Small intestine (tissue), 7 donors: ENCODE results near the gene BTBD16. TPM values are rescaled to one million over a fixed set of nuclear protein-coding genes. Genes with fewer than 3 reads are reported as not detected.

Experiments used
- DNase-seq, 2 donors: peaks; one replicate each; pipeline versions ENCODE4 v3.0.0 to v3.0.0-alpha.2; 2013
- FAIRE-seq: peaks from 2 replicates; lab custom pipeline; 2012; peaks lifted over from hg19 to GRCh38; lab: Jason Lieb, UNC
- H3K27ac ChIP-seq, 3 donors: one replicate each; pipeline ENCODE4 v1.5.1; 2013; ENCODE audit warnings: low read length in 2 of 3, mild to moderate bottlenecking in 2 of 3, control low read depth in 1 of 3, inconsistent platforms in 1 of 3, low read depth in 1 of 3, moderate library complexity in 1 of 3
- H3K27me3 ChIP-seq, 3 donors: one replicate each; pipeline ENCODE4 v1.6.1; 2013; ENCODE audit warnings: low read length in 3 of 3, inconsistent platforms in 1 of 3; ENCODE audit not compliant: control insufficient read depth in 3 of 3, insufficient read depth in 3 of 3
- H3K36me3 ChIP-seq, 3 donors: one replicate each; pipeline ENCODE4 v1.6.1; 2013; ENCODE audit warnings: low read length in 3 of 3, inconsistent platforms in 1 of 3, low read depth in 1 of 3, mild to moderate bottlenecking in 1 of 3, moderate library complexity in 1 of 3; ENCODE audit not compliant: control insufficient read depth in 3 of 3, insufficient read depth in 2 of 3
- H3K4me1 ChIP-seq, 3 donors: one replicate each; pipeline ENCODE4 v1.6.1; 2013; ENCODE audit warnings: low read length in 2 of 3, inconsistent platforms in 1 of 3, low read depth in 1 of 3, mild to moderate bottlenecking in 1 of 3, moderate library complexity in 1 of 3; ENCODE audit not compliant: control insufficient read depth in 3 of 3, insufficient read depth in 2 of 3
- H3K4me3 ChIP-seq, 3 donors: one replicate each; pipeline ENCODE4 v1.5.1; 2013; ENCODE audit warnings: low read length in 3 of 3, control low read depth in 1 of 3, inconsistent platforms in 1 of 3, low read depth in 1 of 3, mild to moderate bottlenecking in 1 of 3, moderate library complexity in 1 of 3
- H3K9me3 ChIP-seq, 2 donors: one replicate each; pipeline ENCODE4 v1.6.1; 2013; ENCODE audit warnings: low read depth in 1 of 2, low read length in 1 of 2; ENCODE audit not compliant: control insufficient read depth in 2 of 2, insufficient read depth in 1 of 2
- WGBS, 3 donors: extraction: QIAGEN DNeasy Blood & Tissue Kit; methylation state at CpG; one replicate each; pipeline ENCODE4 v1.1.7; 2013; 5-methylcytosine and 5-hydroxymethylcytosine counted together
- polyA plus RNA-seq, 4 donors: library from polyadenylated mRNA; stranded (reverse) in 3 of 4; unstranded in 1 of 4; fragments of 200-250 nt in 3 of 4; fragments of 120-200 nt in 1 of 4; gene quantifications; one replicate each; pipeline versions ENCODE4 v1.2.1 to v1.2.3, GENCODE V29; 2013
- donor health status: healthy with polysubstance abuse.
- donor health status: control.
- donor health status: control.
- donor health status: Bipolar disorder and iron deficiency.
- donor health status: healthy.

Gene BTBD16
- polyA plus RNA-seq, 4 donors: 0.18 to 0.92 TPM; not detected in 2

- no peak overlapping the region for H3K27ac ChIP-seq
- WGBS, 3 donors: 80 to 84% (median 81%) methylated on average over 11 of the region's 11 CpGs
- H3K36me3 ChIP-seq: no peaks in the 10 kb centered on the region
- peaks cover 0 to 17% (median 7%) of the 10 kb centered on the region in 3 donors for H3K4me1 ChIP-seq
- DNase-seq (no peak), FAIRE-seq (no peak)
- no peaks in the 10 kb centered on the region for H3K9me3 ChIP-seq
- no peak overlapping the region for H3K4me3 ChIP-seq
- H3K27me3 ChIP-seq: no peaks in the 10 kb centered on the region
These were observed 70.2 kb downstream of the BTBD16 start for GRCh38 chr10:122341141-122341810.

GRCh38 chr10:122342293-122343134 lies 71.4 kb downstream of the BTBD16 start:
- peaks cover 0 to 3% of the 10 kb centered on the region in 2 donors for H3K9me3 ChIP-seq
- no peak for FAIRE-seq
- no peak overlapping the region for H3K27ac ChIP-seq
- no peaks in the 10 kb centered on the region for H3K27me3 ChIP-seq
- H3K4me1 ChIP-seq: peaks cover 0 to 25% (median 9%) of the 10 kb centered on the region in 3 donors
- no peak overlapping the region for H3K4me3 ChIP-seq
- WGBS, 3 donors: 53 to 60% (median 56%) methylated on average over 8 of the region's 8 CpGs
- peak; percentile 51 to 62 for DNase-seq
- no peaks in the 10 kb centered on the region for H3K36me3 ChIP-seq

GRCh38 chr10:122343135-122343800 lies 72.2 kb downstream of the BTBD16 start:
- no peak for FAIRE-seq
- Histone ChIP-seq H3K4me3 (no peak overlapping the region), H3K36me3 (no peaks in the 10 kb centered on the region), H3K27me3 (no peaks in the 10 kb centered on the region), H3K4me1 (peaks cover 3 to 33% (median 9%) of the 10 kb centered on the region in 3 donors), H3K27ac (no peak overlapping the region), H3K9me3 (peaks cover 0 to 3% of the 10 kb centered on the region in 2 donors)
- 89 to 91% (median 90%) methylated on average over 11 of the region's 11 CpGs for WGBS, 3 donors
- DNase-seq: no peak

- 93 to 97% (median 95%) methylated on average over 8 of the region's 8 CpGs for WGBS, 3 donors
- Histone ChIP-seq H3K27me3 (no peaks in the 10 kb centered on the region), H3K36me3 (no peaks in the 10 kb centered on the region), H3K27ac (no peak overlapping the region), H3K4me3 (no peak overlapping the region), H3K4me1 (peaks cover 5 to 39% (median 9%) of the 10 kb centered on the region in 3 donors), H3K9me3 (peaks cover 0 to 3% of the 10 kb centered on the region in 2 donors)
- DNase-seq (no peak), FAIRE-seq (no peak)
These were observed 72.8 kb downstream of the BTBD16 start for GRCh38 chr10:122343936-122344335.

GRCh38 chr10:122344741-122345258 lies 73.7 kb downstream of the BTBD16 start:
- DNase-seq: peak; percentile 89 to 95
- peaks cover 5 to 43% (median 15%) of the 10 kb centered on the region in 3 donors for H3K4me1 ChIP-seq
- peaks cover 0 to 9% of the 10 kb centered on the region in 2 donors for H3K9me3 ChIP-seq
- FAIRE-seq: peak; percentile 53
- WGBS, 3 donors: 51 to 72% (median 57%) methylated on average over 9 of the region's 9 CpGs
- H3K27me3 ChIP-seq: no peaks in the 10 kb centered on the region
- H3K27ac ChIP-seq: peak overlapping the region in 2 of 3 donors; percentile 75 to 80
- H3K4me3 ChIP-seq: no peak overlapping the region
- no peaks in the 10 kb centered on the region for H3K36me3 ChIP-seq

GRCh38 chr10:122346326-122346950 lies 75.3 kb downstream of the BTBD16 start:
- Histone ChIP-seq H3K27me3 (no peaks in the 10 kb centered on the region), H3K36me3 (no peaks in the 10 kb centered on the region), H3K4me3 (no peak overlapping the region), H3K27ac (peak overlapping the region in 1 of 3 donors; percentile 60), H3K9me3 (peaks cover 0 to 11% of the 10 kb centered on the region in 2 donors), H3K4me1 (peaks cover 5 to 58% (median 22%) of the 10 kb centered on the region in 3 donors)
- no peak for FAIRE-seq
- WGBS, 3 donors: 60 to 85% (median 78%) methylated on average over 4 of the region's 4 CpGs
- no peak for DNase-seq

GRCh38 chr10:122347170-122347841 lies 76.2 kb downstream of the BTBD16 start:
- Histone ChIP-seq H3K36me3 (no peaks in the 10 kb centered on the region), H3K9me3 (peaks cover 0 to 11% of the 10 kb centered on the region in 2 donors), H3K4me1 (peaks cover 5 to 60% (median 22%) of the 10 kb centered on the region in 3 donors), H3K27me3 (no peaks in the 10 kb centered on the region), H3K27ac (peak overlapping the region in 2 of 3 donors; percentile 34 to 94), H3K4me3 (no peak overlapping the region)
- 68 to 75% (median 72%) methylated on average over 8 of the region's 8 CpGs for WGBS, 3 donors
- DNase-seq: peak in 1 of 2 donors; percentile 68
- no peak for FAIRE-seq
